GM12865 (cell line): ENCODE data around the gene TMEM269.
A peak's percentile ranks its signal among the peaks of the same experiment; 100 is the strongest.

ENCODE experiments used
- DNase-seq: peaks from one replicate; pipeline ENCODE4 v3.0.0; 2010; ENCODE audit warnings: low read depth
- H3K4me3 ChIP-seq: 2 replicates; pipeline ENCODE4 v1.5.1; 2011; ENCODE audit warnings: mild to moderate bottlenecking, low read depth, low read length, control low read depth
- TF ChIP-seq, protein P1 (sequence below): IDR thresholded peaks from 2 replicates; pipeline ENCODE4 v1.5.1; 2011; ENCODE audit warnings: low read length, control low read depth, low read depth, inconsistent platforms; ENCODE audit not compliant: insufficient read depth; ENCODE audit errors: missing control alignments

The TMEM269 gene, protein sequence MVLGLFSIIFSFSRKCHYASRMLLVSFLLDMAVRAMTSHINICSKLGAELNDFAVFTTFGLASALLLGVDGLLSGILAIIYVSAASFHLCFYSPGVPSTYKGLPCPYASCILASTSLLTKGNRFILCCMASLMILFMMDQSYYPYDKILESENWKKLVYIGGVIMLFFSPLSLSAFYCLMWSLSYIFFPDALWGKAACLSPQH

DNA sequence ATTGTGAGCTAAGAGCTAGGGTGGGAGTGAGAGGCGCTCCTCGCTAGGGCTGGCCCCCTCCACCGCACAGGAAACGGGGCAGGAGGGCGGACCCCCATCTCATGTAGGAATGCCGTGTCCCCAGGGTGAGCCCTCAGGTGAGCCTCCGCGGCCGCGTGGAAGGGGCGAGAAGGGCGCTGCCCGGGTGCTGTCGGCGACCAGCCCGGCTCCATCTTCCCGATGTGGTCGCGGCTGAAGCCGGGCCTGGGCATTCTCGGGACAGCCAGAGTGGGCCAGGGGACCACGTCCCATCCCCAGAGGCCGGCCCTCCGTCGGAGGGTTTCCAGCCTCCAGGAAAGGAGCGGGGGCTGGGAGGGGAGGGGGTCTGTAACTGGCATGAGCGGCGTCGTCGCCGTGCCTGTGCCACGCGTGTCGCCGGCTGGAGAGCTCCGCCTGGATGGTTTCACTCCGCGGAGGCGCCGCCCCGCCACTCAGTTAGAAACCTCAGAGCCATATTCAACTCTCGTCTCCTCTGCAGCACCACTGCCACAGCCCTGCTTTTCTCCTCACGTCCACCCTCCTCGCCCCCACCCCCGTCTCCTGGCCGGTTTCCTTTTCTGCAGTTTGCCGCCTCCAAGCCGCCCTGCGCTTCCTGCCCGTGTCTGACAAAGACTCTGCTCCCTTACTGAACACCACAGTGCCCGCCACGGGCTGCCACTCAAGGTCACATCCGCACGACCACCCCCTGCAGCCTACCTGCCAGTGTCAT is at the start of gene TMEM269:
TMEM269 (plus strand) TSS at position 46 of the 748 bp plus-strand sequence. CDS start 4,903 bp downstream, outside the sequence.
- TF ChIP-seq, protein P1, sequence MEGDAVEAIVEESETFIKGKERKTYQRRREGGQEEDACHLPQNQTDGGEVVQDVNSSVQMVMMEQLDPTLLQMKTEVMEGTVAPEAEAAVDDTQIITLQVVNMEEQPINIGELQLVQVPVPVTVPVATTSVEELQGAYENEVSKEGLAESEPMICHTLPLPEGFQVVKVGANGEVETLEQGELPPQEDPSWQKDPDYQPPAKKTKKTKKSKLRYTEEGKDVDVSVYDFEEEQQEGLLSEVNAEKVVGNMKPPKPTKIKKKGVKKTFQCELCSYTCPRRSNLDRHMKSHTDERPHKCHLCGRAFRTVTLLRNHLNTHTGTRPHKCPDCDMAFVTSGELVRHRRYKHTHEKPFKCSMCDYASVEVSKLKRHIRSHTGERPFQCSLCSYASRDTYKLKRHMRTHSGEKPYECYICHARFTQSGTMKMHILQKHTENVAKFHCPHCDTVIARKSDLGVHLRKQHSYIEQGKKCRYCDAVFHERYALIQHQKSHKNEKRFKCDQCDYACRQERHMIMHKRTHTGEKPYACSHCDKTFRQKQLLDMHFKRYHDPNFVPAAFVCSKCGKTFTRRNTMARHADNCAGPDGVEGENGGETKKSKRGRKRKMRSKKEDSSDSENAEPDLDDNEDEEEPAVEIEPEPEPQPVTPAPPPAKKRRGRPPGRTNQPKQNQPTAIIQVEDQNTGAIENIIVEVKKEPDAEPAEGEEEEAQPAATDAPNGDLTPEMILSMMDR = no peak
- no peak for DNase-seq
- no peak within 1 kb of the TSS for H3K4me3 ChIP-seq

DNA sequence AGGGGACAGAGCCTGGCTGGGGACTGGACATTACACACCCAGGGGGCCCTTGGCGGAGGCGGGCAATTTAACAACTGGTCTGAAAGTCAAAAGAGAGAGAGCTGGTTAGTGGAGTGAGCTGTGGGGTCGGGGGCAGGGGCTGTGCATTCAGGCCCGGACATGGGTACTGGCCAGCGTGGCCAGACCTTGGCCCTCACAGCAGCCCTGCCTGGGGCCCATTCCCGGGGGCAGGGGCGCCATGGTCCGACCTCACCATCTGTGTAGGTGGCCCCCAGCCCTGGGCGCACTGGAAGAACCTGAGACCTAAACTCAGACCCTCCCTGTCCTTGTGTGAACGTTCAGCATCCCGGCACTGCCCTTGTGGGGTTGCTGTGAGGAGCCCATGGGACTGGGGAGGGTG is 49.7 kb upstream of the TMEM269 start:
- H3K4me3 ChIP-seq = no peak overlapping the region
- no peak for DNase-seq
- TF ChIP-seq, protein P1 = no peak

DNA sequence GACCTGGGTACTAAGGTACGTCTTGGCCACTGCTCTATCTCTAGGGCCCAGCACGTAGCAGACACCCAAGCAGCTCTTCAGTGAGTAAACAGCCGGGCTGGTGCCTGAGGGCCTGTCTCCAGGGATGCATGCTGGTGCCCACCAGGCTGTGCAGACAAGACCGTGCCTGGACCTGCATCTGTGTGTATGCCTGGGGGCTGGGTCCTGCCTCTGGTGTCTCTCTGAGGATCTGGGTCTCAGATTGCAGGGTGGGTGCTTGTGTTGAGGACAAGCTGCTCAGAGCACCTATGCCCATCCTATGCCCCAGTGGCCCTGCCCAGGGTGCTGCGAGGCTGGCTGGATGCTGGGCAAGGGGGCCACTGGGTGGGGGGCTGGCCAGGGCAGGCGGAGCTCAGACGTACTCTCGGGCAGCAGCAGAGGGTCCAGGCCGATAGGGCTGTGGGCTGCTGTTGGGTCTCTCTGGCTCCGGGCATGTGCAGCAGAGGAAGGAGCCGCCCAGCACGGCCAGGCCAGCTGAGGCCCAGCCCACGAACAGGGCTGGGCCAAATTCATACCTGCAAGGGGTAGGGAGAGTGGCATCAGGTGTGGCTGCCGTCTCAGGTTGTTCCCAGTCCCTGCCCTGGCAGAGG is 49.2 kb upstream of the TMEM269 start:
- TF ChIP-seq, protein P1 = no peak
- no peak for DNase-seq
- no peak overlapping the region for H3K4me3 ChIP-seq

DNA sequence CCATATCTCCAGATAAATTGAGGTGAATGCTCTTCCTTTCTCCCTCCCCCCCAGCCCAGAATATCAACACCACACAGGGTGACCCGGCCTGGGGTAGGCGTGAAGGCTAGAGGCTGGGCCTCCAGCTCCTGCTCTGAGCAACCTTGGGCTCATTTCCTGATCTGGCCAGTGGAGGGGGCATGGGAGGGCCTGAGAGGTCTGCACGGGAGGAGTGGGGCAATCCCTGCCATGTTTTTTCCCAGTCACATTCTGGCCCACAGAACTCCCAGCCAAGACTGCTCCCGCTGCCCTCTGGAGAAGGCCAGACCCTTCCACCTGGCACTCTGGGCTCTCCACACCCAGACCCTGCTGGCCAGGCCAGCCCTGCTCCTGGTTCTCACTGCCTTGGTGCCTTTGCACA is 48.6 kb upstream of the TMEM269 start:
- TF ChIP-seq, protein P1 = peak; percentile 31
- H3K4me3 ChIP-seq = no peak overlapping the region
- peak; percentile 21 for DNase-seq

DNA sequence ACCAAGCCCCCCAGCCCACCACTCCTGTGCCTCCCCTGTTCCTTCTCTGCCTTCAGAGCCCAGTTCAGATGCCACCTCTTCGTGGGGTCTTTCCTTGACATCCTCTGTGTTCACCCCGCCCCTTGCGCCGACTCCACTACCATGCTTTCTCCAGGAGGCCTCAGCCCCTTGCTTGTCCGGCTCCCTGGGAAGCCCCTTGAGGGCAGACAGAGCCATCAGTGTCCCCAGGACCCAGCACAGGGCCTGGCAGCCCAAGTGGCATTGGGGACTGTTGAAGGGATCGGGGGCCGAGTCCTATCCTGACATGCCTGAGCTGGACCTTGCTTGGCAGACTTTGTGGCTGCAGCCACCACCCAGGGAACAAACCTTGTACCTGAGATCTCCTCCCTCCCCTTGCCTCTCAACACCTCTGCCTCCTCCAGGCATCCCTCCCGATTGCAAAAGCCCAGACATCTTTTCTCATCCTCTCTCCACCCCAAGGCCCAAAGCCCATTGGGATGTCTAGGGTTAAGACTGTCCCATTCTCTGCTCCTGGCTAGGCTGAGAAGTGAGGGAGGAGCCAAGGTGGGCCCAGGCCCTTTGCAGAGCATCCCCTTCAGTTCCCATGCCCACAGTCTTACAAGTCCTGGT is 48.1 kb upstream of the TMEM269 start:
- DNase-seq = no peak

DNA sequence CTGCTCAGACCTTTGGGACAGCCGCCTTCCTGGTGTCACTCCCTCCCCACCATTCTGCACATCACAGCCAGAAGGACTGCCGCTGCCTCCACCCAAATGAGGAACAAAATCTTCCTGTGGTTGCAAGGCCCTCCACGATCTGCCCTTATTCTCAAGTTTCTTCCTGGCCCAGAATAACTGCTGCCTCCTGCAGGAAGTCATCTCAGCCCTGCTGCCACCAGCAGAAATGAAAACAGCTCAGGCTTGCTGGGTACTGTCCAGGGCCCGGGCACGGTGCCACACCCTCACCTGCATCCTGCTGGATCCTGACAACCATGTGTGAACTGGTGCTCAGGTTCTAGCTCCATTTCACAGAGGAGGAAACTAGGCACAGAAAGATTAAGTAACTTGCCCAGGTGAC is 47.5 kb upstream of the TMEM269 start:
- no peak overlapping the region for H3K4me3 ChIP-seq
- peak; percentile 55 for DNase-seq
- TF ChIP-seq, protein P1 = no peak

More for the DNA sequence above, 48.1 kb upstream of the TMEM269 start:
- no peak overlapping the region for H3K4me3 ChIP-seq
- TF ChIP-seq, protein P1 = no peak
